Esophagus muscularis mucosa (tissue), 4 donors: ENCODE results near the gene C11orf16. TPM values are rescaled to one million over a fixed set of nuclear protein-coding genes. Genes with fewer than 3 reads are reported as not detected.

Experiments used
- DNase-seq: peaks from one replicate; pipeline ENCODE4 v3.0.0-alpha.2; 2017; ENCODE audit errors: extremely low spot score
- H3K27ac ChIP-seq, 4 donors: fragments of 200-600 bp; sonication (generic); replicated peaks in 1 of 4; 1 replicate in 3 of 4; 2 replicates in 1 of 4; pipeline ENCODE4 v1.5.1; 2016 to 2019; ENCODE audit warnings: mild to moderate bottlenecking in 1 of 4
- H3K27me3 ChIP-seq, 4 donors: fragments of 200-600 bp; sonication (generic); one replicate each; pipeline versions ENCODE4 v1.5.1 to v1.6.0; 2016 to 2019
- H3K36me3 ChIP-seq, 4 donors: fragments of 200-600 bp; sonication (generic); one replicate each; pipeline ENCODE4 v1.5.1; 2016 to 2019
- H3K4me1 ChIP-seq, 4 donors: fragments of 200-600 bp; sonication (generic); one replicate each; pipeline ENCODE4 v1.5.1; 2016 to 2019
- H3K4me3 ChIP-seq, 4 donors: fragments of 200-600 bp; sonication (generic); 1 replicate in 2 of 4; 2 replicates in 2 of 4; pipeline ENCODE4 v1.5.1; 2016 to 2019; ENCODE audit warnings: mild to moderate bottlenecking in 4 of 4, moderate library complexity in 1 of 4
- H3K9me3 ChIP-seq, 4 donors: fragments of 200-600 bp; sonication (generic); 1 replicate in 3 of 4; 2 replicates in 1 of 4; pipeline ENCODE4 v1.5.1; 2016 to 2019
- CTCF ChIP-seq, 3 experiments: fragments of 200-600 bp in 2 of 3; fragments of 450-650 bp in 1 of 3; sonication (generic) in 2 of 3; IDR thresholded peaks; one replicate each; pipeline ENCODE4 v1.5.1; 2017 to 2019; ENCODE audit warnings: antibody characterized with exemption in 3 of 3, mild to moderate bottlenecking in 2 of 3, moderate library complexity in 1 of 3
- EP300 ChIP-seq: sonication (generic); formaldehyde crosslinking; IDR thresholded peaks from one replicate; pipeline ENCODE4 v1.6.1; 2017; ENCODE audit warnings: antibody characterized with exemption
- POLR2A ChIP-seq: fragments of 450-650 bp; IDR thresholded peaks from one replicate; pipeline ENCODE4 v1.6.1; 2017; ENCODE audit warnings: antibody characterized with exemption, moderate library complexity, mild to moderate bottlenecking, low read depth
- POLR2AphosphoS5 ChIP-seq, 2 donors: sonication (generic); formaldehyde crosslinking; IDR thresholded peaks; one replicate each; pipeline ENCODE4 v1.6.1; 2017; ENCODE audit warnings: antibody characterized with exemption in 2 of 2
- WGBS: methylation state at CpG from one replicate; pipeline ENCODE4 v1.1.5; 2018; 5-methylcytosine and 5-hydroxymethylcytosine counted together
- intact Hi-C: fragments of 100-400 bp; cut with DNase I; formaldehyde crosslinking; loops from one replicate; pipeline ENCODE4 v1.15.1; 2023
- total RNA-seq, 4 donors: library from RNA; depleted of rRNA; stranded (reverse); fragments of >200 nt; gene quantifications; one replicate each; pipeline versions ENCODE4 v1.1.0 to v1.2.1, GENCODE V29; 2016

The C11orf16 gene
- total RNA-seq, 4 donors from 2014 or later: not detected

DNA sequence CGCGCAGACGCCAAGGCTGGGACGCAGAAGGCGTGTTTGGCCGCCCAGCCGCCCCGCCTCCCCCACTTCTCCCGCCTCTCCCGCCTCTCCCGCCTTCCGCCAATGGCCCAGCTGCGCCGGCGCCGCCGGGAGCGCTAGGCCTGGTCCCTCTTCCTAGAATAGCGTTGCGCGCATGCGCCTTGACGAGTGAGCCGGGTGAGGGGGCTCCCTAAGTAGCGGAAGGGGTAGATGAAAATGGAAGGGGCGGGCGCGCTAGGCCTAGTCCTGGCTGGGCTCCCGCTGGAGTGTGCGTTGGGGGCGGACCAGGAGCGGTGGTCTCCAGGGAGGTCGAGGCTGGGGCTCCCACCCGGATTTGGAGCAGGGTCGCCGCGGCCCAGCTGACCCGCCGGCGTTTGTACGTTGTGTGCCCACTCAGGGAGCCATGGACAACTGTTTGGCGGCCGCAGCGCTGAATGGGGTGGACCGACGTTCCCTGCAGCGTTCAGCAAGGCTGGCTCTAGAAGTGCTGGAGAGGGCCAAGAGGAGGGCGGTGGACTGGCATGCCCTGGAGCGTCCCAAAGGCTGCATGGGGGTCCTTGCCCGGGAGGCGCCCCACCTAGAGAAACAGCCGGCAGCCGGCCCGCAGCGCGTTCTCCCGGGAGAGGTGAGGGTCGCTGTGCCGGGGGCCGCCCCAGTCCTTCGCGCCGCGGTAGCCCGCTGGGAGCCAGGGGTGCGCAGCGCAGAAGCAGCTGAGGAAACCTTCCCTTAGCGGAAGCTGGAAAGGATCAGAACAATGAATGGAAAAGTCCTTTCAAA is 21.5 kb downstream of the C11orf16 start, which contains the start of gene AKIP1:
TSS of gene AKIP1 (plus strand) at position 161 of the 795 bp plus-strand sequence. CDS start at position 422, 261 bp downstream.
- peak; percentile 24 for TF ChIP-seq POLR2A
- TF ChIP-seq CTCF (IDR thresholded peaks at IDR 0.05): peak in 1 of 3 experiments; percentile 2
- no peak for TF ChIP-seq EP300
- TF ChIP-seq POLR2AphosphoS5 (IDR thresholded peaks at IDR 0.05): peak; percentile 88 to 92
- DNase-seq: peak; percentile 96
- peaks cover 0 to 9% (median 4%) of the 10 kb centered on the region in 4 donors for H3K36me3 ChIP-seq
- peak within 1 kb of the TSS; percentile 79 to 95 (median 92) for H3K4me3 ChIP-seq
- no peaks in the 10 kb centered on the region for H3K9me3 ChIP-seq
- no peaks in the 10 kb centered on the region for H3K27me3 ChIP-seq
- H3K4me1 ChIP-seq: peaks cover 20 to 50% (median 45%) of the 10 kb centered on the region in 4 donors
- intact Hi-C loops: loop anchor here (5.0 to 10.0 kb wide), 2 partner anchors 99 to 226 kb away; partner anchors contain the start of genes RPL27A and TRIM66
- 0% methylated on average over 23 of the region's 68 CpGs for WGBS
- peak within 1 kb of the TSS; percentile 91 to 98 (median 98) for H3K27ac ChIP-seq

DNA sequence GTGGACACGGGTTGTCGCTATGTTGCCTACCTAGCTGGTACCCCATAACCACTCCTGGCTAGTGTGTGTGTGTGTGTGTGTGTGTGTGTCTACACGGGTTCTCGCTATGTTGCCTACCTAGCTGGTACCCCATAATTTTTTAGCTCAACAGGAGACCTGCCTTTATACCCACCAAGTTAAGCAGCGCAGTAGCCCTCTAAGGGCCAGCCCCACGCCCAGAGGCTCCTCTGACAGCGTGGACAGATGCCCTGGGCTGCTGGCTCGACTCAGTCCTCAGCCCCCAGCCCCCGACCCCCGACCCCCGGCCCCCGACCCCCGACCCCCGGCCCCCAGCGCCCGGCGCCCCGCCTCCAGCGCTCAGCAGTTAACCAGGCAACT is 22.1 kb downstream of the C11orf16 start:
- no peak for DNase-seq
- peaks cover 20 to 46% (median 41%) of the 10 kb centered on the region in 4 donors for H3K4me1 ChIP-seq
- intact Hi-C loops: loop anchor here (5.0 to 10.0 kb wide), 2 partner anchors 98 to 226 kb away; partner anchors contain the start of genes RPL27A and TRIM66

GRCh38 chr11:8908099-8908498 is 24.6 kb downstream of the C11orf16 start:
- no peak overlapping the region for H3K27ac ChIP-seq

More for the DNA sequence above, 22.1 kb downstream of the C11orf16 start:
- Histone ChIP-seq H3K9me3 (no peaks in the 10 kb centered on the region), H3K27me3 (no peaks in the 10 kb centered on the region), H3K27ac (peak overlapping the region; percentile 91 to 98 (median 98)), H3K4me3 (peak overlapping the region; percentile 79 to 95 (median 92)), H3K36me3 (peaks cover 0 to 3% (median 0%) of the 10 kb centered on the region in 4 donors)
- 0% methylated on average over 7 of the region's 19 CpGs for WGBS
- TF ChIP-seq CTCF (IDR thresholded peaks at IDR 0.05): no peak

DNA sequence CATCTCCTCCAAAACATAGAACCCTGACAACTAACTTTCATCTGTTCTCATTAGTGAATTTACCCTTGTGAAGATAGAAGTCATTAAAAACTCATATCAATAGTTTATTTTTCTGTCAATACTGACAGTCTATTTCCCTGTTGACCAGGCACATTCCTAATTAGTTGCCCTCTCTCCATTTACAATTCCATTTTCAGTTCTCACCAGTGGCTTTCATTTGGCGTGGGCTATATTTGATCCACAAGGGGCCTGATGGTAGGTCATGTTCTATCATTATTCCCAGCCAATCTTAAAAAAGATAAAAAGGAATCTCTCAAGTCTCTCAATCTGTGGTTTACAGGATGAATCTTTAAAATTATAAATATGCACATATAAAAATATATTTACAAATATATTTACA is 25.6 kb downstream of the C11orf16 start:
- intact Hi-C loops: loop anchor here (5.0 kb wide), 1 partner anchor 35 kb away; no protein-coding TSS in a partner anchor
- TF ChIP-seq POLR2AphosphoS5 (IDR thresholded peaks at IDR 0.05) (no peak), POLR2A (no peak), CTCF (IDR thresholded peaks at IDR 0.05) (no peak), EP300 (no peak)
- H3K27me3 ChIP-seq: no peaks in the 10 kb centered on the region
- no peaks in the 10 kb centered on the region for H3K9me3 ChIP-seq
- no peaks in the 10 kb centered on the region for H3K36me3 ChIP-seq
- H3K27ac ChIP-seq: no peak overlapping the region
- DNase-seq: no peak
- no peak overlapping the region for H3K4me3 ChIP-seq
- 85% methylated on average over 1 of the region's 1 CpG for WGBS
- peaks cover 0 to 17% (median 12%) of the 10 kb centered on the region in 4 donors for H3K4me1 ChIP-seq

More at GRCh38 chr11:8908099-8908498, 24.6 kb downstream of the C11orf16 start:
- no peaks in the 10 kb centered on the region for H3K27me3 ChIP-seq
- no peak for DNase-seq
- intact Hi-C loops: loop anchor here (5.0 kb wide), 1 partner anchor 36 kb away; no protein-coding TSS in a partner anchor
- no peaks in the 10 kb centered on the region for H3K9me3 ChIP-seq
- H3K36me3 ChIP-seq: no peaks in the 10 kb centered on the region
- no peak for TF ChIP-seq EP300
- peaks cover under 1 to 26% (median 21%) of the 10 kb centered on the region in 4 donors for H3K4me1 ChIP-seq
- H3K4me3 ChIP-seq: no peak overlapping the region

- H3K27ac ChIP-seq: no peak overlapping the region
- H3K4me3 ChIP-seq: no peak overlapping the region
- intact Hi-C loops: loop anchor here (5.0 kb wide), 1 partner anchor 33 kb away; no protein-coding TSS in a partner anchor
- no peaks in the 10 kb centered on the region for H3K27me3 ChIP-seq
- 85% methylated on average over 5 of the region's 5 CpGs for WGBS
- H3K36me3 ChIP-seq: no peaks in the 10 kb centered on the region
- DNase-seq: no peak
- H3K9me3 ChIP-seq: no peaks in the 10 kb centered on the region
- TF ChIP-seq EP300 (no peak), POLR2A (no peak), POLR2AphosphoS5 (IDR thresholded peaks at IDR 0.05) (no peak), CTCF (IDR thresholded peaks at IDR 0.05) (no peak)
- H3K4me1 ChIP-seq: peaks cover 0 to 13% (median 8%) of the 10 kb centered on the region in 4 donors
These were observed 27.1 kb downstream of the C11orf16 start for GRCh38 chr11:8905528-8906165.
